SK-N-MC (cell line): ENCODE results near the gene RNF115.

ENCODE experiments used
- EZH2 ChIP-seq: fragments of 200-600 bp; sonication (generic); IDR thresholded peaks from one replicate; pipeline ENCODE4 v1.6.1; 2017; ENCODE audit warnings: antibody characterized with exemption
- FOXP2 ChIP-seq: optimal IDR thresholded peaks from 2 replicates; pipeline ENCODE3; 2011; ENCODE audit warnings: mild to moderate bottlenecking, moderate library complexity; ENCODE audit not compliant: insufficient read depth; ENCODE audit errors: extremely low read length, control extremely low read depth
- POLR2AphosphoS5 ChIP-seq: IDR thresholded peaks from 2 replicates; pipeline ENCODE4 v1.6.1; 2012; ENCODE audit warnings: mild to moderate bottlenecking, low read depth, low read length, borderline replicate concordance

GRCh38 chr1:145824499-145824842 is 576 bp upstream of the RNF115 start:
- no peak for TF ChIP-seq EZH2
- TF ChIP-seq POLR2AphosphoS5: no peak
- TF ChIP-seq FOXP2: no peak
